ENCODE measurements around the gene PTPRG.
"Not testable (repeated sequence)": the region's sequence is repeated elsewhere in the genome, so short reads cannot be mapped to it uniquely, and the experiment has no call there.

Gene PTPRG

DNA sequence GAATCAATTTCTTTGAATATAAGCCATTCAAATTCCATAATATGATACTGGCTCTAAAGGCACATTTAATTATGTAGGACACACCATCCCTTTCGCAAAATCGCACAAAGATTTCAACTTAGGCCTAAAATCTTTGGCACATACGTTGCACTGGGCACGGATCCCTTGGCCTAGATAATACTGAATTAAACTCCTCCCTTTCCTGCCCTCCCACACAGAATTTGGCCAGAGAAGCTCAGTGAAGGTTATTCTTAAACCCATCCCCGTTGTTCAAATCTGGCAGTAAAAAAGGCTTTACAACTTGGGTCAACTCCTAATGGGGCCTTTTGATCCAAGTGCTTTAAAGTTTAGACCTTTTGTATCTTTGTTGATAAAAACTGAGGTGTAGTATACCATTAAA lies 247.2 kb downstream of the PTPRG start:
- no peak for DNase-seq

DNA sequence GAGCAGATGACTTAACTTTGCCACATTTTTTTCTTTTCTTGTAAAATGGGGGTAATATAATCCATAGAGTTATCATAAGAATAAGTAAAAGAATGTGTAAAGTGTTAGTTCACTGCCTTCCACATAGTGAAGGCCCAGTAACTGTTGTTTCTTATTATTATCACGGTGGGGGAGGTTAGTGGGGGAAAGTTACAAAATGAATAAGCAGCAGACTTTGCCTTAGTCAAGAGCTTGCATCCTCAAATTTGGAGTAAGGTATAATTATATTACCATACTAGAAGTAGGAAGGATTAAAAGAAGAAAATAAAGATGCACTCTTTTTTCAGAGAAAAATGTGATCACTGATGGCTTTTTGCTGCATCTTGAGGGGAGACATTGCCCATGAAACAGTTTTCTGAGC lies 247.6 kb downstream of the PTPRG start:
- no peak for DNase-seq

- DNase-seq: no peak
Observed at GRCh38 chr3:61809879-61810278, 248.5 kb downstream of the PTPRG start.

GRCh38 chr3:61810953-61811497 lies 249.7 kb downstream of the PTPRG start:
- DNase-seq: no peak

DNA sequence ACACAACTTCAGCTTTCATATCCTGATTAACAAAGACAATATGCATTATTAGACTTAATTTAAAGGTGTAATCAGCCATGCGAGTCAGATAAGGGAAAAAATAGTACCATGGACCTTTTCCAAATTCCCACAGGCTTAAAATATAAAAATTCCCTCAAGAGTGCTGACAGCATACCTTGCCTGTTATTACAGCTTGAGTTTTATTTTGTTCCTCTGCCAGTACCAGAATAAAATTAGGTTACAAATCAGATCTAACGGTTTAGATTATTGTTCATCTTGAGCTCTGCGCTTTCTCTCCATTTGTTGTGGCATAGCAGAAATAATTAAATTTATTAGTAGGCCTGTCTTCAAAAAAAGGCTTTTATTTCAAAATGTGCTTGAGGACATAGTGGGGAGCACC lies 250.3 kb downstream of the PTPRG start:
- no peak for DNase-seq

DNA sequence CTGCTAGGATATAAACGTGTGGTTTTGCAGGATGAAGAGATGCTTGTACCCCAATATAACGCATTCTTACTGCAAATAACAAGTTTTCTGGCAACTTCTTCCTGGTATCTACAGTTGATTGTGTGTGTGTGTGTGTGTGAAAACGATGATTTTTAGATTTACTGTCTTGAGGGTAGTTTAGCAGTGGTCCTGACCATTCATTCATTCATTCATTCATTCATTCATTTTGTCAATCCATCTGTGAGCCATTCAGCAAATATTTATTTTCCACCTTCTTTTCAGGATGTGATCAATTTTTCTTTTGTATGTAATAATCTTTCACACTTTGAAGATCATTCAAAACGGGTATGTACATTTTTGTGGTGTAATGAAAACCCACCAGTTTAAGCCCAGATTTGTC lies 250.7 kb downstream of the PTPRG start:
- DNase-seq: no peak

DNA sequence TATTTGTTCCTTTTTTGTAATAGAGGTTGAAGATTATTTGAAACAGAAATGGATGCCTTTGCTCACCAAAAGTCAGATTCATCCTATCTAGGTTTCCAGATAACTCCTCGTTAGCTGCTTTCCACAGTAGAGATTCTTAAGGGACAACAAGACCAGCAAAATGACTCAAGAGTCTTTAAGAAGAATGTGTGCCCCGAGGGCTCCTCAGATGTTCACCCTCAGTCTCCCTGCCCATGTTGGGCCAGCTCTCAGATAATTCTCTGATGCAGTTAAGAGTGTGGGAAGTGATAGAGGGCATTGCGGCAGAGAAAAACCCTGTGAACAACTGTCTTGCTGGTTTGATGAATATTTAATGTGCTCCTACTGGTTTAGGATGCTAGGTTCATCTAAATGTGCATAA lies 251.1 kb downstream of the PTPRG start:
- no peak for DNase-seq

DNA sequence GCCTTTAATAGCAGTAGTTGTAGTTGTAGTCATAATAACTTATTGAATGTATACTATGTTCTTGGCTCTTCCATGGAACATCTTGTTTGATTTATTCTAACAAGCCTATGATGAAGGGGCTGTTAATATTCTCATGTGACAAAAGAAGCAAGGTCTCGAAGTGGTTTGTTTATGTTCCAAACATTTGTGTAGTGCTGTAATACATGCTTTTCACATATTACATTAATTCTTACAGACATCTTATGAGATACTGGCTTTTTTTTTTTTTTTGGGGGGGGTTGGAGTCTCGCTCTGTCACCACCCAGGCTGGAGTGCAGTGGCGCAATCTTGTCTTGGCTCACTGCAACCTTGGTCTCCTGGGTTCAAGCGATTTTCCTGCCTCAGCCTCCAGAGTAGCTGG lies 252.3 kb downstream of the PTPRG start:
- no peak for DNase-seq

GRCh38 chr3:61814674-61815073 lies 253.3 kb downstream of the PTPRG start:
- no peak for DNase-seq

DNA sequence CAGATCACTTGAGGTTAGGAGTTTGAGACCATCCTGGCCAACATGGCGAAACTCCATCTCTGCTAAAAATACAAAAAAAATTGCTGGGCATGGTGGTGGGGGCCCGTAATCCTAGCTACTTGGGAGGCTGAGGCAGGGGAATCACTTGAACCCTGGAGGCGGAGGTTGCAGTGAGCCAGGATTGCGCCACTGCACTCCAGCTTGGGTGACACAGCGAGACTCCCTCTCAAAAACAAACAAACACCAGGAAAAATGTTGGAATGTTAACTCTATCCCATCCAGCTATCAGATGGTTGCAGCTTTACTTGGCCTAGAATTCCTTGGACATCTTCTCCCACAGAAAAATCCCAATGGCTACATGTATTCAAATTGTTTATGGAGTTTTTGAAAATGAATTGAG lies 254.9 kb downstream of the PTPRG start:
- DNase-seq: not testable (repeated sequence)

- no peak for DNase-seq
Observed at GRCh38 chr3:61819861-61820260, 258.5 kb downstream of the PTPRG start.

GRCh38 chr3:61820306-61820992 lies 259.1 kb downstream of the PTPRG start:
- peak; percentile 10 for DNase-seq

DNA sequence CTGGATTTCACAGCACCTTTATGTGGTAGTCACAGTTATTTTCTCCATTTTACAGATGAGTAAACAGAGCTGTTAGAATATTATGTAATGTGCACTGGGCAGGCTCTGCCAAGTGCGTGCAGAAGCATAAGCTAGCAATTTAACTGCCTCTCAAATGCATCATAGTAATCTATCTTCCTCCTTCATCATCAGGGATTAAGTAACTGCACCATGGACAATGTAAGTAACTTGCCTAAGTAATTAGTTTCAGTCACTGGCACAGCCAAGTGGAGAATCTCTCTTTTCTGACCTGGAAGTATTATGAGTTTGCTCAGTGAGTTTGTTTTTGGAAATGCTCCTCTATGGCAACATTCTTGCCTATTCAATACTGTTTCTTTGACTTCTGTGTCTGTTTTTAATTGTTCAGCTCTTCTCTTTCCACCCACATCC lies 260.5 kb downstream of the PTPRG start:
- DNase-seq: no peak

DNA sequence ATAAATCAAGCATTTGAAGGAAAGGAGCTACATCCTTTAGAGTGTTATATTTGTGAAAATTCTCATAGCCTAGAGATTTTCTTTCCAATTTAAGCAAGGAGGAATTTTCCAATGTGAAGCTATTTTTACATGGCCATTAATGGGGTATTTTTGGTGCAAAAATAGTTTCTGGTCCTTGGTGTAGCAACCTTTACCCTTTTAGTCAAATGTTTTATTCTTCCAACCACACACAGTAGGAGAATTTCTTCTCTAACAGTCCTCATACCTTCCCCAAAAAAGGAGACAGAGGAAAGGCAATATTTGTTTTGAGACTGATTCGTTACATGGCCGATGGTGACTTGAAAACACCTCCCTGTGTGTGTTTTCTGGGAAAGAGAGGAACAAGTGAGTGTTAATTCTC lies 261.2 kb downstream of the PTPRG start:
- no peak for DNase-seq

DNA sequence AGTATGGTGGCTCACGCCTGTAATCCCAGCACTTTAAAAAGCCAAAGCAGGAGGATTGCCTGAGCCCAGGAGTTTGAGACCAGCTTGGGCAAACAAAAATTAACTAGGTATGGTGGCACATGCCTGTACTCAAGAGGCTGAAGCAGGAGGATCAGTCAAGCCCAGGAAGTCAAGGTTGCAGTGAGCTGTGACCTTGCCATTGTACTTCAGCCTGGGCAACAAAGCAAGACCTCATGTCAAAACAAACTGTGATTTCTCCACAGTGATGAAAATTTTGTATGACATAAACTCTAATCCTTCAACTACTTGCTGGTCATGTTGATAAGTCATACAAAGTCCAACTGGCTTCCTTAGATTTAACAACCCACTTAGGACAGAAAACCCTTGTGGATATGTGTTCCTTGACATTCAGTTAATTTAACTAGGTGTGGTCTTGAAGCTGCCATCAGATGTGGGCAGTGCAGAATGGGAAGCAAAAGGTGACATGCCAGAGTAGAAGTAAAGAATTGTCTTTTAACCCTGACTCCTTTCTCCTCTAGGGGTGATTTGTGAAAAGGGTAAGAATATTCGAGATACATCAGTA lies 263.3 kb downstream of the PTPRG start:
- DNase-seq: no peak

DNA sequence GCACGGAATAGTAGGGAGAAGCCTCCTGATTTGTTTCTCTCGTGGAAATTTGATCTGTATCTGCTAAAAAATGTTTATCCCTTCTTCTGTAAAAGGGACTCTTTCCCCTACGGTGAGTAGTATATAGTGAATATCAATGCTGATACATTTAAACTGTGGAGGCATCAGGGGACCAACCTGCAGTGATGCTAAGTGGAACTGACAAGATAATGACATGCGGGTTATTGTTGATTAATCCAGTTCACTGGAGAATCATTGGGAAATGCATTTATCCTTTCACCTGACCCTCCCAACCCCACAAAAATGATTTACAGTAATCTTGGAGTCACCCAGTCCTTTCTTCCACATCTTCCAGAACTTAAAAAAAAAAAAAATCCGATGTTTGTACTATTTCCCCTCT lies 264.8 kb downstream of the PTPRG start:
- DNase-seq: no peak

- DNase-seq: no peak
Observed at GRCh38 chr3:61828184-61828874, 267.0 kb downstream of the PTPRG start.

DNA sequence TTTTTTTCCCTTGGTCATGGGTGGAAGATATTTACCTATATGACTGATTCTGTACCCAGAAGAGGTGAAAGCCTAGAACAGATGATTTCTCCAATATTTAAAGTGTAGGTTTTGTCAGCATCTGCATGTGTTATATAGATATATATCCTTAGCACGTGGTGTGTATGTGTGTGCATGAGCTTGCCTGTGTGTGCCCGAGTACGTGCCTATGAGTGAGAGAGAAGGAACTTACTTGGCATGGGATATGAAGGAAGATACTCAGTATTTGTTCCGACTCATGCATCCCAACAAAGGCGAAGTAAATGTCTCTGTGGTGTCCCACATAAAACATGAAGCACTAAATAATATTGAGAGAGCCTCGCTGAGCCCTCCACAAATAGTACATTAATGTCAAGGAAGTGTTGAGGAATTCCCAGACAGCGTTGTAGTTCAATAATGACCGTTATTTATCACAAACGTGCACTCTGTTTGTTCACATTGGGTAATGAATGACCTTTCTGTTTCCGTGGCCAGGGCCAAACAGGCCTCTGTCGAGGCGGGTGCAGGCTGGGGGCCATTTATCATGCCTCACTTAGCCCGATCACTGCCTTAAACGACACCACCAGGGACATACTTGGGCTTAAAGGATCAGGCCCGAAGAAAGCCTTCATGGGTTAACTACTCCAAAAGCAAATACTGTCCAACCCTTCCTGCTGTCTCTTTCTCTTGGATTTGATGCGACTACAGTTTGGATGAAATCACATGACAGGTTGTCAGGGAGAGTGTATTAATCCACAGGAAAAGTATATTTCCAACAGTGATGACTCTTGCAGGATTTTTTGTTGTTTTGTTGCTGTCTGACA lies 267.7 kb downstream of the PTPRG start:
- DNase-seq: no peak

GRCh38 chr3:61829722-61830350 lies 268.5 kb downstream of the PTPRG start:
- DNase-seq: no peak

DNA sequence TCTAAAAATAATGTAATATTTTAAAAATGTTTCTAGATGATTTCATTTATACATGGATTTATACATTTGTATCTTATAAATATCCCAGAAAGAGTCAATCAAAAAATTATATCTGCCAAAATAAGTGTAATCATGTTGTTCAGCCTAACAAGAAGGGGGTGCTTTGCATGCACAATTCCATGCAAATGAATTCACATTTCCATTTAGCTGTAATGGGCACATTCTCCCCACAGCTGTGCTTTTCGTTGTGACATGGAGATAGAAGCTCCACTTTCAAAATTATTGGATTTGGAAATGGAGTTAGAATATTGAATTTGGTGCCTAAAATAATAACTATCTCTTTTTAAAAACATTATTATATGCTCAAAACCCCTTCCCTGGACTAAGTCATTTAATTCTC lies 270.6 kb downstream of the PTPRG start:
- DNase-seq: no peak

GRCh38 chr3:61832375-61833229 lies 271.2 kb downstream of the PTPRG start:
- no peak for DNase-seq

DNA sequence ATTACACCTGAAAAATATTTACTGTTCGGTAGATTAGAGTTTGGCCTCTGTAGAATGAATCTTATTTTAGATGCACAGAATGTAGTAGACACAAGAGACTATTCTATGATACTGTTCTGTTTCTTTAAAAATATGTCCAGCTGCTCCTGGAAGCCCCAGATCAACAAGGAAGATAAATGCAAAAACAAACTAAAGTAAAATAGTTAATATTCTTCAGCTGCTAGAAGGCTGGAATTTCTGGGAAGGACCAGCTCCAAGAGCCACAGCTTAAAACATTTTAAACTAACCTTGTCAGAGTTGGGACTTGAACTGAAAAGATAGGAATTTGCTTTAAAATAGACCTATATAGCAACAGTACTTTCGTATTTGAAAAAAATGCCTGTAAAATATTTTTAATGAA lies 277.9 kb downstream of the PTPRG start:
- DNase-seq: no peak

All from hematopoietic multipotent progenitor cell treated with erythropoietin and hydrocortisone succinate and interleukin-3 and kit ligand, for 6 days (in vitro differentiated cells).